ENCODE results near the gene GORAB.

The GORAB gene, protein sequence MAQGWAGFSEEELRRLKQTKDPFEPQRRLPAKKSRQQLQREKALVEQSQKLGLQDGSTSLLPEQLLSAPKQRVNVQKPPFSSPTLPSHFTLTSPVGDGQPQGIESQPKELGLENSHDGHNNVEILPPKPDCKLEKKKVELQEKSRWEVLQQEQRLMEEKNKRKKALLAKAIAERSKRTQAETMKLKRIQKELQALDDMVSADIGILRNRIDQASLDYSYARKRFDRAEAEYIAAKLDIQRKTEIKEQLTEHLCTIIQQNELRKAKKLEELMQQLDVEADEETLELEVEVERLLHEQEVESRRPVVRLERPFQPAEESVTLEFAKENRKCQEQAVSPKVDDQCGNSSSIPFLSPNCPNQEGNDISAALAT

GRCh38 chr1:170531758-170532657 is at the start of gene GORAB:
Gene GORAB (plus strand): TSS chr1:170532166. CDS start chr1:170532224, 58 bp downstream.
- TF ChIP-seq, protein P1, sequence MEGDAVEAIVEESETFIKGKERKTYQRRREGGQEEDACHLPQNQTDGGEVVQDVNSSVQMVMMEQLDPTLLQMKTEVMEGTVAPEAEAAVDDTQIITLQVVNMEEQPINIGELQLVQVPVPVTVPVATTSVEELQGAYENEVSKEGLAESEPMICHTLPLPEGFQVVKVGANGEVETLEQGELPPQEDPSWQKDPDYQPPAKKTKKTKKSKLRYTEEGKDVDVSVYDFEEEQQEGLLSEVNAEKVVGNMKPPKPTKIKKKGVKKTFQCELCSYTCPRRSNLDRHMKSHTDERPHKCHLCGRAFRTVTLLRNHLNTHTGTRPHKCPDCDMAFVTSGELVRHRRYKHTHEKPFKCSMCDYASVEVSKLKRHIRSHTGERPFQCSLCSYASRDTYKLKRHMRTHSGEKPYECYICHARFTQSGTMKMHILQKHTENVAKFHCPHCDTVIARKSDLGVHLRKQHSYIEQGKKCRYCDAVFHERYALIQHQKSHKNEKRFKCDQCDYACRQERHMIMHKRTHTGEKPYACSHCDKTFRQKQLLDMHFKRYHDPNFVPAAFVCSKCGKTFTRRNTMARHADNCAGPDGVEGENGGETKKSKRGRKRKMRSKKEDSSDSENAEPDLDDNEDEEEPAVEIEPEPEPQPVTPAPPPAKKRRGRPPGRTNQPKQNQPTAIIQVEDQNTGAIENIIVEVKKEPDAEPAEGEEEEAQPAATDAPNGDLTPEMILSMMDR (IDR thresholded peaks at IDR 0.05; ENCODE audit: low read depth, low read length, poor library complexity, severe bottlenecking) = no peak
- TF ChIP-seq EZH2phosphoT487 (IDR thresholded peaks at IDR 0.05; ENCODE audit: borderline replicate concordance, low read length) = no peak

DNA sequence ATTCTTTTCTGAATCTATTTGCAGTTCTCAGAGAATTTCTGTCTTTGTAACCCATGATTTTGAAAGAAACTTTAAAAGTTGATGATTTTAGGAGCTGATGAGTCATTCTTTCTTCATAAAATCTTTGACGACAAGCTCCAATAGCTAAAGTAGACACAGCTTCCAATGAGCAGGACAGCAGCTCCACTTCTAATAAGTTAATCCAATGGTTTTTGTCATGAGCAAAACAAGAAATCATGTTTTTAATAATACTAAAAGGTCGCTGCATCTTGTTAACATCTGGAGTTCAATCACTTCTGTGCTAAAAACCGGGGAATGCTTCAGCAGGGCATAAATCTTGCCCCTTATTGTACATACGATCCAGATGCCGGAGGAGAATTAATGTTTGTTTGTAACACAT is 48.9 kb upstream of the GORAB start:
- Histone ChIP-seq H4K20me1 (ENCODE audit: control insufficient read depth, insufficient read depth, low read depth, low read length) (no peaks in the 10 kb centered on the region), H3K27me3 (ENCODE audit: control insufficient read depth, low read length) (peaks cover 4% of the 10 kb centered on the region; the same call in 1 of the 2 replicates), H3K9me2 (replicated peaks; ENCODE audit: control insufficient read depth, low read length) (no peaks in the 10 kb centered on the region), H3K27ac (ENCODE audit: low read depth, low read length) (no peak overlapping the region), H3K4me1 (ENCODE audit: control insufficient read depth, low read length) (no peaks in the 10 kb centered on the region), H3F3A (ENCODE audit: control insufficient read depth, insufficient read depth) (no peaks in the 10 kb centered on the region), H3K4me3 (ENCODE audit: low read length) (no peak overlapping the region), H3K79me2 (ENCODE audit: control insufficient read depth, low read length) (no peaks in the 10 kb centered on the region), H3K4me2 (ENCODE audit: low read length) (no peak overlapping the region), H3K36me3 (ENCODE audit: control insufficient read depth, low read length) (no peaks in the 10 kb centered on the region), H3K9me3 (ENCODE audit: control insufficient read depth, insufficient read depth, low read length) (no peaks in the 10 kb centered on the region)
- TF ChIP-seq, protein P1 (IDR thresholded peaks at IDR 0.05; ENCODE audit: low read depth, low read length, poor library complexity, severe bottlenecking) = no peak
- no peak for TF ChIP-seq EZH2phosphoT487 (IDR thresholded peaks at IDR 0.05; ENCODE audit: borderline replicate concordance, low read length)

More at GRCh38 chr1:170531758-170532657, at the start of gene GORAB:
- Histone ChIP-seq H3K36me3 (ENCODE audit: control insufficient read depth, low read length) (peaks cover 17% of the 10 kb centered on the region), H3K4me2 (ENCODE audit: low read length) (peak within 1 kb of the TSS; percentile 72), H3K9me2 (replicated peaks; ENCODE audit: control insufficient read depth, low read length) (no peaks in the 10 kb centered on the region), H4K20me1 (ENCODE audit: control insufficient read depth, insufficient read depth, low read depth, low read length) (no peaks in the 10 kb centered on the region), H3K27ac (ENCODE audit: low read depth, low read length) (peak within 1 kb of the TSS; percentile 63), H3K9me3 (ENCODE audit: control insufficient read depth, insufficient read depth, low read length) (no peaks in the 10 kb centered on the region), H3K79me2 (ENCODE audit: control insufficient read depth, low read length) (peaks cover 47% of the 10 kb centered on the region), H3K4me1 (ENCODE audit: control insufficient read depth, low read length) (peaks cover 15% of the 10 kb centered on the region), H3K4me3 (ENCODE audit: low read length) (peak within 1 kb of the TSS; percentile 79), H3F3A (ENCODE audit: control insufficient read depth, insufficient read depth) (no peaks in the 10 kb centered on the region), H3K27me3 (ENCODE audit: control insufficient read depth, low read length) (no peaks in the 10 kb centered on the region)

GRCh38 chr1:170487503-170487902 is 44.5 kb upstream of the GORAB start:
- TF ChIP-seq, protein P1 (IDR thresholded peaks at IDR 0.05; ENCODE audit: low read depth, low read length, poor library complexity, severe bottlenecking) = no peak
- TF ChIP-seq EZH2phosphoT487 (IDR thresholded peaks at IDR 0.05; ENCODE audit: borderline replicate concordance, low read length) = no peak
- H3F3A ChIP-seq (ENCODE audit: control insufficient read depth, insufficient read depth) = no peaks in the 10 kb centered on the region
- no peaks in the 10 kb centered on the region for H3K4me1 ChIP-seq (ENCODE audit: control insufficient read depth, low read length)
- H3K9me2 ChIP-seq (replicated peaks; ENCODE audit: control insufficient read depth, low read length) = no peaks in the 10 kb centered on the region
- no peaks in the 10 kb centered on the region for H4K20me1 ChIP-seq (ENCODE audit: control insufficient read depth, insufficient read depth, low read depth, low read length)
- no peaks in the 10 kb centered on the region for H3K9me3 ChIP-seq (ENCODE audit: control insufficient read depth, insufficient read depth, low read length)
- no peak overlapping the region for H3K4me2 ChIP-seq (ENCODE audit: low read length)
- peaks cover 6% of the 10 kb centered on the region for H3K27me3 ChIP-seq (ENCODE audit: control insufficient read depth, low read length)
- H3K36me3 ChIP-seq (ENCODE audit: control insufficient read depth, low read length) = no peaks in the 10 kb centered on the region
- no peaks in the 10 kb centered on the region for H3K79me2 ChIP-seq (ENCODE audit: control insufficient read depth, low read length)
- H3K4me3 ChIP-seq (ENCODE audit: low read length) = no peak overlapping the region
- H3K27ac ChIP-seq (ENCODE audit: low read depth, low read length) = no peak overlapping the region
